Astrocyte of the cerebellum (primary cell): ENCODE results near the gene RNF180.
"Not testable (repeated sequence)": the region's sequence is repeated elsewhere in the genome, so short reads cannot be mapped to it uniquely, and the experiment has no call there.

Experiments used
- DNase-seq: peaks from one replicate; pipeline ENCODE4 v3.0.0-alpha.2; 2011; ENCODE audit warnings: low read depth
- H3K4me3 ChIP-seq: 2 replicates; pipeline ENCODE4 v1.5.1; 2011; ENCODE audit warnings: mild to moderate bottlenecking, low read depth, low read length, moderate library complexity
- in situ Hi-C: cut with HindIII; loops from 2 replicates; pipeline ENCODE4 v1.10.0; 2017; ENCODE audit warnings: low sequenced_read_pairs
- TF ChIP-seq, protein P1 (sequence below): IDR thresholded peaks from 2 replicates; pipeline ENCODE4 v1.5.1; 2012; ENCODE audit warnings: low read length, low read depth, moderate library complexity, mild to moderate bottlenecking; ENCODE audit errors: missing control alignments

The RNF180 gene

DNA sequence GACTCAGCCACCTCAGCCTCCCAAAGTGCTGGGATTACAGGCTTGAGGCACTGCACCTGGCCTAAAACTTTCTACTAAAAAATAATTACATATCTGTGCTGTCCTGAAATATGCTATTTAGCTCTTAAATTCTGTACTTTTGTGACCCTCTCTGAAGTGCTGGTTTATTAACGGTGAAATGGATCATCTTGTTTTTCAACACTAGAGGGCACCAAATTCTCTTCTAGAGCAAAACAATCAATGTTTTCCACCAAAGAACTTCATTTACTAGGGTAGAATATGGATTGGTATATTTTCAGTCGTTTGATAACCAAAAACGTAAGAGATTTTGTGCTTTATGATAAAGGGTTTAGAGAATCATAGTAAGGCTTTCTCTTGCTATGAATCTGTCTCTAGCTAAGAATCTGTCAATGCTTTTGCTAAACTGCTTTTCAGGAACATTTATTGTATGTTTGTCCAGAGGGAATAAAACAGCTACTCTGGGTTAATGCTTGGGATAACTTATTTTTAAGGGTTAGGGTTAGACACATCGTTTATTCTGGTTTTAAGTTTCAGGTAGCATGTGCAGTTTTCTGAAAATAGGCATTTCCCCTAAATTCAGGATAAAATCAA is 63.6 kb downstream of the RNF180 start:
- H3K4me3 ChIP-seq: no peak overlapping the region
- in situ Hi-C loops: loop anchor here (25.0 kb wide), 1 partner anchor 383 kb away; no protein-coding TSS in a partner anchor
- TF ChIP-seq, protein P1, sequence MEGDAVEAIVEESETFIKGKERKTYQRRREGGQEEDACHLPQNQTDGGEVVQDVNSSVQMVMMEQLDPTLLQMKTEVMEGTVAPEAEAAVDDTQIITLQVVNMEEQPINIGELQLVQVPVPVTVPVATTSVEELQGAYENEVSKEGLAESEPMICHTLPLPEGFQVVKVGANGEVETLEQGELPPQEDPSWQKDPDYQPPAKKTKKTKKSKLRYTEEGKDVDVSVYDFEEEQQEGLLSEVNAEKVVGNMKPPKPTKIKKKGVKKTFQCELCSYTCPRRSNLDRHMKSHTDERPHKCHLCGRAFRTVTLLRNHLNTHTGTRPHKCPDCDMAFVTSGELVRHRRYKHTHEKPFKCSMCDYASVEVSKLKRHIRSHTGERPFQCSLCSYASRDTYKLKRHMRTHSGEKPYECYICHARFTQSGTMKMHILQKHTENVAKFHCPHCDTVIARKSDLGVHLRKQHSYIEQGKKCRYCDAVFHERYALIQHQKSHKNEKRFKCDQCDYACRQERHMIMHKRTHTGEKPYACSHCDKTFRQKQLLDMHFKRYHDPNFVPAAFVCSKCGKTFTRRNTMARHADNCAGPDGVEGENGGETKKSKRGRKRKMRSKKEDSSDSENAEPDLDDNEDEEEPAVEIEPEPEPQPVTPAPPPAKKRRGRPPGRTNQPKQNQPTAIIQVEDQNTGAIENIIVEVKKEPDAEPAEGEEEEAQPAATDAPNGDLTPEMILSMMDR: peak; percentile 41
- peak; percentile 13 for DNase-seq

DNA sequence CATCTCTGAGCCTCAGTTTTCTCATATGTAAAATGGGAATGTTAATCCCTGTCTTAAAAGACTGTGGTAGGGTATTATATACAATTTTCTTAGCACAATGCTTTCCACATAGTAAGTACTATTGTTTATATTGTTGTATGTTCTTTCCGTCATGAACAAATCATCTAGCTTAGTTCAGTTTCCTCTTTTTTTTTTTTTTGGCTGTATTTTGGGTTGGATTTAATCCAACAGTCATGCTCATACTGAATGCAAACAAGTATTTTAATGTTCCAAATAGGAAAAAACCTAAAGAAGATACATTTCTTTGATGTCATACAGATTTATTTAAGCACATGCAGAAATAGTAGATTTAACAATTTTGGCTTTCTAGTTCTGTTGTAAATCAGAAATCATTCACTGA is 95.1 kb downstream of the RNF180 start:
- no peak overlapping the region for H3K4me3 ChIP-seq
- no peak for DNase-seq
- in situ Hi-C loops: no loop called here
- TF ChIP-seq, protein P1: no peak

DNA sequence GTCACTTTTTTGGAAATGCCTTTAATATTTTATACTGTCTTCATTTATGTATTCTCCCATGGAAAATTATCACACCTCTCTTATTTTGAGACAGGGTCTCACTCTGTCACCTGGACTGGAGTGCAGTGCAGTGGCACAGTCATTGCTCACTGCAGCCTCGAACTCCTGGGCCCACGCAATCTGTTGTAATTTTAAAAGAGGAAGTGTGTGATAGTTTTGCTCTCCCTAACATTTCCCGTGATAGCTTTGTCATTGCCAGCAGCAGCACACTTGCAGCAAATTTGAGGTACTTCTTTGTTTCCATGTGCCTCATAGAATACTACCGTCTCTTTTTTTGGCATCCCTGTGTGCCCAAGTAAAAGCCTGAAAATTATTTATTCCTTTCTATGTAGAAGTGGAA is 103.5 kb downstream of the RNF180 start:
- H3K4me3 ChIP-seq: no peak overlapping the region
- in situ Hi-C loops: no loop called here
- TF ChIP-seq, protein P1: no peak
- DNase-seq: no peak

DNA sequence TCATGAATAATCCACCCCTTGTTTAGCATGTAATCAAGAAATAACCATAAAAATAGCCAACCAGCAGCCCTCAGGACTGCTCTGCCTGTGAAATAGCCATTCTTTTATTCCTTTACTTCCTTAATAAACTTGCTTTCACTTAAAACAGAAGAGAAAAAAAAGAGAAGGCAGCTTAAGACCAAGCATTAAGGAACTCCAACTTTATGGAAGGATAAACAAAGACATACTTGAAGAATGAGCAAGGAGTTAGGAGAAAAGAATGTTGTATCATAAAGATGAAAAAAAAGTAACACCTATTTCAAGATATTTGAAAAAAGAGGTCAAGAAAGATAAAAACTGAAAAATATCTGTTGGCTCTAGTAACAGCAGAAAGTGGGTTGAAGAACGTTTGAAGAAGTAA is 107.6 kb downstream of the RNF180 start:
- no peak for DNase-seq
- no peak overlapping the region for H3K4me3 ChIP-seq
- TF ChIP-seq, protein P1: no peak
- in situ Hi-C loops: no loop called here

DNA sequence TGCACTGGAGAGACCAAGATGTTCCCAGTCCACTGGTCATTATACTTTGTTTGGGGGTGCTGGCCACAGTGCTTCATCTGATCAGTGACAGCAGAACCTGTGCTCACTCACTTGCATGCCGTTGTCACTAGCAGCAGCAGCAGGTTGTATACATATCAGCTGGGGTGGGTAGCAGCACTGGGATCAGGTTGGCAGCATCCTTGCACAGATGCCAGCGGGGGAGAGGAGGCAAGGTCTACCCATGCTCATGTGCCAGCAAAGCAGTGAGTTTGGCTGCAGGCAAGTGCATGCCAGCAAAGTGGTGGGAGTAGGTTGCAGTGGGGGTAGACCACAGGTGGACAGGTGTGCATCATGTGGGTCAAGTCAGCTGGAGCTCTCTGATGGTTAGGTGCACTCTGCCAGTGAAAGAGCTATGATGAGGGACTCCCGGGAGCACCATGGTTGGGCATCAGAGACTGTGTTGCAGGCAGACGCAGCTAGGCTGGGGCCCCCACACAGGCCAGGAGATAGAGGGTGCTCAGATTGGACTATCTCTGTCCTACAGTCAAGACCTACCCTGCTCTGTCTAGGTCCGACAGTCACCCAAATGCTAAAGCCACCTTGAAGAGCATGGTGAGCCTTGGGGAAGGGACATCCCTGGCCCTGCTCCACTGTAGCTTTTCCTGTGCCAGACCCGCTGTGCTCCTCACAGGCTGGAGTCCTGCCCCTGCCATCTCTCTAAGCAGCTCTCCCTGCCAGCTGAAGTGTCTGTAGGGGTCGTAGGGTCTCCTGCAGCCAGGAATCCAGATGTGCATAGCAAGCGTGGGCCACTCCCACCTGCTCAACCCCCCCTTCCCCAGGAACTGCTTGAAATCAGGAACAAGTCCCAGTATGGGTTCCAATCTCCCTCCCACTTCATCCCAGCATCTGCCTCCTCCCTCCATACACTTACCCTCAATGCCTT is 119.8 kb downstream of the RNF180 start:
- TF ChIP-seq, protein P1: no peak
- H3K4me3 ChIP-seq: no peak overlapping the region
- DNase-seq: no peak
- in situ Hi-C loops: no loop called here

GRCh38 chr5:64286381-64286780 is 120.7 kb downstream of the RNF180 start:
- in situ Hi-C loops: no loop called here
- DNase-seq: no peak
- H3K4me3 ChIP-seq: no peak overlapping the region
- TF ChIP-seq, protein P1: no peak

DNA sequence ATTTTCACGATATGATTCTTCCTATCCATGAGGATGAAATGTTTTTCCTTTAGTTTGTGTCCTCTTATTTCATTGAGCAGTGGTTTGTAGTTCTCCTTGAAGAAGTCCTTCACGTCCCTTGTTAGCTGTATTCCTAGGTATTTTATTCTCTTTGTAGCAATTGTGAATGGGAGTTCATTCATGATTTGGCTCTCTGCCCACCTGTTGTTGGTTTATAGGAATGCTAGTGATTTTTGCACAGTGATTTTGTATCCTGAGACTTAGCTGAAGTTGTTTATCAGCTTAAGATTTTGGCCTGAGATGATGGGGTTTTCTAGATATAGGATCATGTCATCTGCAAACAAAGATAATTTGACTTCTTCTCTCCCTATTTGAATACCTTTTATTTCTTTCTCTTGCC is 122.9 kb downstream of the RNF180 start:
- H3K4me3 ChIP-seq, in situ Hi-C loops: not testable (repeated sequence)
- peak; percentile 1 for DNase-seq
